Measurements from ENCODE around the gene DYNLT4. TPM values are rescaled to one million over a fixed set of nuclear protein-coding genes. Genes with fewer than 3 reads are reported as not detected.
A peak's percentile ranks its signal among the peaks of the same experiment; 100 is the strongest.
"Not testable (repeated sequence)": the region's sequence is repeated elsewhere in the genome, so short reads cannot be mapped to it uniquely, and the experiment has no call there.

Gene DYNLT4
- total RNA-seq, 1 donor from 2014 or later, result not detected

DNA sequence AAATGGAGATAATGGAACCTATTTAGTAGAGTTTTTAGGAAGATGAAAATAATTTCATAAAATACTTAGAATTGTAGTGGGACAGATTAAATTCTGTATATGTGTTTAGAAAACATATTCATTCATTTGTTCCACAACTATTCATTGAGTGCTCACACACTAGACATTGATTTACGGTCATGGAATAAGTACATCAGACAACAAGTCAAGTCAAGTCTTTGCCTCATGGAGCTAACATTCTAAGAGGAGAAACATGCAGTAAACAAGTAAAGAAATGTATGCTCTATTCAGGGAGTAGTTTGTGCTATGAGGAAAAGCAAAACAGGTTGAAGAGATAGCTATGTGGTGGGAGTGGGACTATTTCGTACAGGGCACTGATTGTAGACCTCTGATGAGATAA, 10.2 kb upstream of the DYNLT4 start:
- no peak for DNase-seq (ENCODE audit: low read depth)
- TF ChIP-seq, protein P1, sequence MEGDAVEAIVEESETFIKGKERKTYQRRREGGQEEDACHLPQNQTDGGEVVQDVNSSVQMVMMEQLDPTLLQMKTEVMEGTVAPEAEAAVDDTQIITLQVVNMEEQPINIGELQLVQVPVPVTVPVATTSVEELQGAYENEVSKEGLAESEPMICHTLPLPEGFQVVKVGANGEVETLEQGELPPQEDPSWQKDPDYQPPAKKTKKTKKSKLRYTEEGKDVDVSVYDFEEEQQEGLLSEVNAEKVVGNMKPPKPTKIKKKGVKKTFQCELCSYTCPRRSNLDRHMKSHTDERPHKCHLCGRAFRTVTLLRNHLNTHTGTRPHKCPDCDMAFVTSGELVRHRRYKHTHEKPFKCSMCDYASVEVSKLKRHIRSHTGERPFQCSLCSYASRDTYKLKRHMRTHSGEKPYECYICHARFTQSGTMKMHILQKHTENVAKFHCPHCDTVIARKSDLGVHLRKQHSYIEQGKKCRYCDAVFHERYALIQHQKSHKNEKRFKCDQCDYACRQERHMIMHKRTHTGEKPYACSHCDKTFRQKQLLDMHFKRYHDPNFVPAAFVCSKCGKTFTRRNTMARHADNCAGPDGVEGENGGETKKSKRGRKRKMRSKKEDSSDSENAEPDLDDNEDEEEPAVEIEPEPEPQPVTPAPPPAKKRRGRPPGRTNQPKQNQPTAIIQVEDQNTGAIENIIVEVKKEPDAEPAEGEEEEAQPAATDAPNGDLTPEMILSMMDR (conservative IDR thresholded peaks at IDR 0.05; ENCODE audit: low read depth, low read length), result no peak
- H3K4me3 ChIP-seq (ENCODE audit: low read depth, low read length), result no peak overlapping the region

DNA sequence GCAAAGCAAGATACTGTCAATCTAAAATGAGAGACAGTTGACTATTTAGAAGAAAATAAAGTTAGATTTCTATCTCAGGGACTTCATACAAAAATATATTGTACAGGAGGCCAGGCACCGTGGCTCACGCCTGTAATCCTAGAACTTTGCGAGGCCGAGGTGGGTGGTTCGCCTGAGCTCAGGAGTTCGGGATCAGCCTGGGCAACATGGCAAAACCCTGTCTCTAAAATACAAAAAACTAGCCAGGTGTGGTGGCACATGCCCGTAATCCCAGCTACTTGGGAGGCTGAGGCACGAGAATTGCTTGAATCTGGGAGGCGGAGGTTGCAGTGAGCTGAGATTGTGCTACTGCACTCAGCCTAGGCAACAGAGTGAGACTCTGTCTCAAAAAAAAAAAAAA, 8.8 kb upstream of the DYNLT4 start:
- not testable (repeated sequence) for H3K4me3 ChIP-seq (ENCODE audit: low read depth, low read length); DNase-seq (ENCODE audit: low read depth)

DNA sequence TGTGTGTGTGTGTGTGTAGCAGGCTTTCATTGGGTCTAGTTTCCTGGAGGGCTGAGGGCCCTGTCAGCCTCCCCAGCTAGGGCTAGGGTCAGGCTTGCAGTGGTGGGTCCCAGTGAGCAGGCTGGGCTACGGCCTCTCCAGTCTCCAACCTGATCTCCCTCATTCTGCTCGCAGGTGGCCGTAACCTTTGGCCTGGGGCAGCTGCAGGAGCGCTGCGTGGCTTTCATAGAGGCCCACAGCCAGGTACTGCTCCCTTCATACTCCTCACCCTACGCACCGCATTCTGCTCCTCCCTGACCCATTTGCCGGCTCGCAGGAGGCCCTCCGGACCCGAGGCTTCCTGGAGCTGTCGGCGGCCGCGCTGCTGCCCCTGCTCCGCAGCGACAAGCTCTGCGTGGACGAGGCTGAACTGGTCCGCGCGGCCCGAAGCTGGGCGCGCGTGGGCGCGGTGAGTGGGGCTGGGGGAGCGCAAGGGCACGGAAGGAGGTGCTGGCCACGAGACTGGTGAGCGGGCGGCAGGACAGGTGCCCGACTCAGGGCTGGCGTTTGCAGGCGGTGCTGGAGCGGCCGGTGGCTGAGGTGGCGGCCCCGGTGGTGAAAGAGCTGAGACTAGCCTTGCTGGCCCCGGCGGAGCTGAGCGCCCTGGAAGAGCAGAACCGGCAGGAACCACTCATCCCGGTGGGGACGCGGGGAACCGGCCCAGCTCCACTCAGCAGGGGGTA, 5.8 kb upstream of the DYNLT4 start:
- peak overlapping the region; percentile 53 for H3K4me3 ChIP-seq (ENCODE audit: low read depth, low read length)
- TF ChIP-seq, protein P1 (conservative IDR thresholded peaks at IDR 0.05; ENCODE audit: low read depth, low read length), result no peak
- DNase-seq (ENCODE audit: low read depth), result no peak

DNA sequence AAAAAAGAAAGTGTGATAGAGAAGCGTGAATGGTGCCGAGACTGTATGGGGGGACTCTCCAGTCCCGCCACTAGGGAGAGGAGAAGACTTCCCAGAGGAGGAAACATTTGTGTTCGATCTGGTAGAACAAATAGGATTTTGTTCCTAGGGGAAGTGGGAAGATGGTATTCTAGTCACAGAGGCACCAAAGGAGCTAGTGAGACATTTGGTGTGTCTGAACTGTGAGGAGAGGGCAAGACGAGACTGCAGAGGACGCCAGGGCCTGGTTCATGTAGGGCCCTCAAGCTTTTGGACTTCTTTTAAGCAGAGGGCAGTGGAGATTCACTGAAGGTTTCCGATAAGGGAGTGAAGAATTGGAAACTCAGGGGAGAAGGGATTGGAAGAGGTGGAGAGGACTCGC, 4.1 kb upstream of the DYNLT4 start:
- H3K4me3 ChIP-seq (ENCODE audit: low read depth, low read length), result no peak overlapping the region
- no peak for DNase-seq (ENCODE audit: low read depth)
- TF ChIP-seq, protein P1 (conservative IDR thresholded peaks at IDR 0.05; ENCODE audit: low read depth, low read length), result no peak

DNA sequence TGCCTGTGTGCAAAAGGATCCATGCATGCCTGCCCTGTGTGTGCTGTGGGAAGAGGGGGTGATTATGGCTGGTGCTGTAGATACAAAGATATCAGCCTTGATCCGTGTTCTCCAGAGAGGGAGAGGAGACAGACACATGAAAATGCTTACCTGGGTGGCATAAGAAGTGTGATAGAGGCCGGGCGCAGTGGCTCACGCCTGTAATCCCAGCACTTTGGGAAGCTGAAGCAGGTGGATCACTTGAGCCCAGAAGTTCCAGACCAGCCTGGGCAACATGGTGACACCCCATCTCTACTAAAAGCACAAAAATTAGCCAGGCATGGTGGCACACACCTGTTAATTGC, 3.6 kb upstream of the DYNLT4 start:
- not testable (repeated sequence) for DNase-seq (ENCODE audit: low read depth); H3K4me3 ChIP-seq (ENCODE audit: low read depth, low read length)

DNA sequence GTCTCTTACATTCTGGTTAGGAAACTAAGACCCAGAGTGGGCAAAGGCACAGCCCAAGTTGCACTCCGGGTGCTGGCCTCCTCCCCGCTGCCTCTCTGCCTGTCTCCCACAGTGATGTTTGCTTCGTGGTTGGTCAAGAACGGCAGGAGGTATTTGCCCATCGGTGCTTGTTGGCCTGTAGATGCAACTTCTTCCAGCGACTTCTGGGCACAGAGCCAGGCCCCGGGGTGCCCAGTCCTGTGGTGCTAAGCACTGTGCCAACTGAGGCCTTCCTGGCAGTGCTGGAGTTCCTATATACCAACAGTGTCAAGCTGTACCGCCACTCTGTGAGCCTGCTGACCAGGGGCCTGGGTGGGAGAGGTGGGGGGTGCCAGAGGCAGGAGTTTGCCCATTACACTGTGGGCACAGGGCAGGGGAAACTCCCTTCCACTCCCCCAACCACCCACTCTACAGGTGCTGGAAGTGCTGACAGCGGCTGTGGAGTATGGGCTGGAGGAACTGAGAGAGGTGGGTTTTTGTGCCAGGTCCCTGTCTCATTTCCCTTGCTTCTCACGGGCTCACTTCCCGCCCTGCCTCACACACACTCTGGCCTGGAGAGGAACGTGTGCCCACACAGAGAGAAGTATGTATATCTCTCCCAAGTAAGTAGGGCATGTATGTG, 3.1 kb upstream of the DYNLT4 start:
- TF ChIP-seq, protein P1 (conservative IDR thresholded peaks at IDR 0.05; ENCODE audit: low read depth, low read length), result no peak
- H3K4me3 ChIP-seq (ENCODE audit: low read depth, low read length), result no peak overlapping the region
- no peak for DNase-seq (ENCODE audit: low read depth)

DNA sequence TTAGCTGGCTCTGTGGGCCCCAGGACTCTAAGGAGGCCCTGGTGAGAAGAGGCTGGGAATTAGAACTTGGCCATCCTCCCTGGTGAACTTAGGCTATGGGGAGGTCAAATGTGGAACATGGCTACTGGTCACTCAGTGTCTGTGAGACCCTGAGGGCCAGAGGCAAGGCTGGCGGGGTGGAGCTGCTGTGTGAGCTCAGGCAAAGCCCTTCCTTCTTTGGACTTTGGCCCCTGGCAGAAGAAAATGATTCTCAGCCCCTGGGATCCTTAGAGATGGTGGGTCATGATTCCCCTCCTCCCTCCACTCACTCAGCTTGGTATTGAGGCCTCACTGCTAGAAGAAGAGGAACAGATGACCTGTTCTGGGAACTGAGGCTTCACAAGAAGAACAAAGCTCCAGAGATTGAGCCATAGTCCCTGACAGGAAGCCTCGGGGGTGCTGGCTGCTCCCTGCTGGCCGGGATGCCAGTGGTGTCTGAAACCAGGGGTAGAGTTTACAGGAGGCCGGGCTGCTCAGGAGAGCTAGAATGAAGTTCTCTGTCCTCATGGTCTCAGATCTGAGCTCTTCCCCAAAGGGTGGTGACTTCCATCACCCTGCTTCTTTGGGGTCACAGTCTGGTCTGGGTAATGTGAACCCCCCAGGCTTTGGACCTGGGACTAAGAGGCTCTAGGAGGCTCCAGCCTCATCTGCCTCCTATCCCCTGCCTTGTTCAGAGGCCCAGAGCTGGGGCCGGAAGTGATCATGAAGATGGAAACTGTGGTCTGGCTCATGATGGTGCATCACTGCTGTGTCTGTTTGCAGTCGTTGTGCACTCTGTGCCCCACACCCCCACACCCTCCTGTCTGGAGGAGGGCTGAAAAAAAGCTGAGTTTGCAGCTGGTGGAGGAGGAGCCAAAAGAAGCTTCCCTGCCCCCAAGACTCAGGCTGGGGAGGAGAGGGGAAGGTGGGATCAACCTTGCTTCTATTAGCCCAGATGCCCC, 2.1 kb upstream of the DYNLT4 start:
- no peak for DNase-seq (ENCODE audit: low read depth)
- peak overlapping the region; percentile 48 for H3K4me3 ChIP-seq (ENCODE audit: low read depth, low read length)
- TF ChIP-seq, protein P1 (conservative IDR thresholded peaks at IDR 0.05; ENCODE audit: low read depth, low read length), result peak; percentile 32

Data from epithelial cell of proximal tubule (primary cell).